PC-3 (cell line): Measurements from ENCODE around the gene CYS1. TPM values are rescaled to one million over a fixed set of nuclear protein-coding genes. Genes with fewer than 3 reads are reported as not detected.
A peak's percentile ranks its signal among the peaks of the same experiment; 100 is the strongest.

Source experiments
- ATAC-seq: fragments of 200-7000 bp; cut with Tn5 transposase; 2 replicates; pipeline ENCODE4 v1.9.1; 2020; ENCODE audit warnings: mild to moderate bottlenecking, moderate library complexity
- BruUV-seq: library from RNA; stranded (reverse); fragments of 400-500 nt; replicated peaks from 2 replicates; lab custom pipeline; 2021; lab: Mats Ljungman, UMichigan
- CTCF ChIA-PET: fragments of 300-600 bp; sonication (Branson Sonifier 250); formaldehyde crosslinking; loops from one replicate; lab custom pipeline; 2022; ENCODE audit warnings: antibody characterized with exemption; lab: Charles Lee
- POLR2A ChIA-PET: fragments of 300-600 bp; sonication (Branson Sonifier 250); formaldehyde crosslinking; loops from one replicate; lab custom pipeline; 2022; ENCODE audit warnings: antibody characterized with exemption; ENCODE audit not compliant: unreplicated experiment; lab: Charles Lee
- DNase-seq: peaks from one replicate; pipeline ENCODE4 v3.0.0-alpha.2; 2015
- H2AFZ ChIP-seq: fragments of 300-600 bp; sonication (generic); 2 replicates; pipeline ENCODE4 v1.6.0; 2016; ENCODE audit warnings: antibody characterized with exemption, low read length
- H3F3A ChIP-seq: fragments of 300-600 bp; sonication (generic); one replicate; pipeline ENCODE4 v1.6.0; 2017; ENCODE audit warnings: antibody characterized with exemption, low read length, control low read depth, mild to moderate bottlenecking; ENCODE audit not compliant: unreplicated experiment
- H3K27ac ChIP-seq: fragments of 300-600 bp; sonication (generic); 2 replicates; pipeline ENCODE4 v1.5.1; 2016; ENCODE audit warnings: mild to moderate bottlenecking, low read length
- H3K27me3 ChIP-seq: fragments of 300-600 bp; sonication (generic); 2 replicates; pipeline ENCODE4 v1.6.1; 2016; ENCODE audit warnings: low read length, mixed read lengths
- H3K36me3 ChIP-seq: fragments of 300-600 bp; sonication (generic); 2 replicates; pipeline ENCODE4 v1.6.1; 2016; ENCODE audit warnings: low read depth, mixed run types, low read length, mixed read lengths
- H3K4me1 ChIP-seq: fragments of 300-600 bp; sonication (generic); 2 replicates; pipeline ENCODE4 v1.5.1; 2016; ENCODE audit warnings: low read length; ENCODE audit not compliant: insufficient read depth
- H3K4me2 ChIP-seq: fragments of 300-600 bp; sonication (generic); 2 replicates; pipeline ENCODE4 v1.6.0; 2016; ENCODE audit warnings: low read length
- H3K4me3 ChIP-seq: fragments of 300-600 bp; sonication (generic); 2 replicates; pipeline ENCODE4 v1.5.1; 2016; ENCODE audit warnings: mild to moderate bottlenecking, low read length, mixed read lengths
- H3K79me2 ChIP-seq: fragments of 300-600 bp; sonication (generic); 2 replicates; pipeline ENCODE4 v1.6.1; 2017; ENCODE audit warnings: low read length, mixed read lengths
- H3K9ac ChIP-seq: fragments of 300-600 bp; sonication (generic); 2 replicates; pipeline ENCODE4 v1.6.0; 2016; ENCODE audit warnings: mild to moderate bottlenecking, low read length
- H3K9me2 ChIP-seq: fragments of 300-600 bp; sonication (generic); replicated peaks from 2 replicates; pipeline ENCODE4 v1.6.1; 2016; ENCODE audit warnings: mixed run types, low read length, mixed read lengths
- H3K9me3 ChIP-seq: fragments of 300-600 bp; sonication (generic); 2 replicates; pipeline ENCODE4 v1.6.1; 2016; ENCODE audit warnings: low read length, mixed read lengths
- H4K20me1 ChIP-seq: fragments of 300-600 bp; sonication (generic); 2 replicates; pipeline ENCODE4 v1.6.1; 2016; ENCODE audit warnings: low read length, mixed read lengths
- CTCF ChIP-seq: fragments of 300-600 bp; sonication (generic); conservative IDR thresholded peaks from 2 replicates; pipeline ENCODE4 v1.5.1; 2017; ENCODE audit warnings: antibody characterized with exemption, low read depth, mild to moderate bottlenecking, low read length
- EZH2 ChIP-seq: fragments of 300-600 bp; sonication (generic); IDR thresholded peaks from one replicate; pipeline ENCODE4 v1.6.1; 2017; ENCODE audit warnings: antibody characterized with exemption, mild to moderate bottlenecking, low read length; ENCODE audit not compliant: unreplicated experiment
- EZH2phosphoT487 ChIP-seq: fragments of 300-600 bp; sonication (generic); IDR thresholded peaks from 2 replicates; pipeline ENCODE4 v1.6.1; 2018; ENCODE audit warnings: mild to moderate bottlenecking, antibody characterized with exemption, low read length, borderline replicate concordance
- intact Hi-C: fragments of 100-400 bp; cut with micrococcal nuclease; formaldehyde crosslinking; loops from 2 replicates; pipeline ENCODE4 v1.9.0; 2023
- total RNA-seq: library from RNA; depleted of rRNA; stranded (reverse); fragments of >200 nt; gene quantifications from 2 replicates; pipeline ENCODE4 v1.2.3, GENCODE V29; 2014

CYS1 gene
- total RNA-seq, 1 experiment from 2014 or later, result 0.15 TPM

- DNase-seq, result peak; percentile 56
- H3K4me2 ChIP-seq, result peak overlapping the region; percentile 89
- no peaks in the 10 kb centered on the region for H3K9me3 ChIP-seq
- no peak for ATAC-seq
- peaks cover 26% of the 10 kb centered on the region for H3K36me3 ChIP-seq
- peaks cover 22% of the 10 kb centered on the region for H4K20me1 ChIP-seq
- no peak for TF ChIP-seq EZH2
- TF ChIP-seq CTCF, result no peak
- TF ChIP-seq EZH2phosphoT487, result no peak
- intact Hi-C loops, result loop anchor here (2.0 to 5.0 kb wide), 3 partner anchors 48 to 456 kb away; partner anchors contain the start of gene HPCAL1
- ChIA-PET CTCF (no interaction called here), POLR2A (no interaction called here)
- H3K27me3 ChIP-seq, result no peaks in the 10 kb centered on the region
- H3K79me2 ChIP-seq, result peaks cover 60% of the 10 kb centered on the region
- H3K27ac ChIP-seq, result peak overlapping the region; percentile 95
- H3F3A ChIP-seq, result no peaks in the 10 kb centered on the region
- BruUV-seq, result TSS peak; percentile 40
- H3K4me3 ChIP-seq, result peak overlapping the region; percentile 86
- peak overlapping the region; percentile 61 for H2AFZ ChIP-seq
- H3K9ac ChIP-seq, result peak overlapping the region; percentile 98
- H3K9me2 ChIP-seq, result no peaks in the 10 kb centered on the region
- peaks cover 38% of the 10 kb centered on the region for H3K4me1 ChIP-seq
Observed at GRCh38 chr2:10120877-10121574, 40.8 kb upstream of the CYS1 start.

- BruUV-seq, result no TSS peak
- Histone ChIP-seq H3K9me2 (no peaks in the 10 kb centered on the region), H3K36me3 (peaks cover 20% of the 10 kb centered on the region), H3K9ac (peak overlapping the region; percentile 98), H3K4me2 (peak overlapping the region; percentile 89), H2AFZ (peak overlapping the region; percentile 61), H3K27ac (peak overlapping the region; percentile 95), H3F3A (no peaks in the 10 kb centered on the region), H4K20me1 (peaks cover 15% of the 10 kb centered on the region), H3K4me3 (peak overlapping the region; percentile 86), H3K79me2 (peaks cover 53% of the 10 kb centered on the region), H3K27me3 (no peaks in the 10 kb centered on the region), H3K9me3 (no peaks in the 10 kb centered on the region), H3K4me1 (peaks cover 33% of the 10 kb centered on the region)
- intact Hi-C loops, result loop anchor here (2.0 to 5.0 kb wide), 3 partner anchors 48 to 457 kb away; partner anchors contain the start of gene HPCAL1
- ChIA-PET CTCF (no interaction called here), POLR2A (no interaction called here)
- peak; percentile 93 for DNase-seq
- ATAC-seq, result peak; percentile 61
- TF ChIP-seq EZH2phosphoT487 (no peak), CTCF (no peak), EZH2 (no peak)
Observed at GRCh38 chr2:10120158-10120876, 40.1 kb upstream of the CYS1 start.
